BLaER1 treated with 17β-estradiol and CSF1 and Interleukin-3, amounts not matched to agents 10 nM and 100 nM (cell line): ENCODE results near the gene RYR1.
A peak's percentile ranks its signal among the peaks of the same experiment; 100 is the strongest.

Experiments
- H3K27ac ChIP-seq, 11 experiments: shearing (Covaris generic); formaldehyde crosslinking; 2 replicates each; pipeline ENCODE4 v1.8.1; 2022
- H3K27me3 ChIP-seq, 11 experiments: shearing (Covaris generic); formaldehyde crosslinking; 2 replicates each; pipeline ENCODE4 v1.8.1; 2022
- H3K36me3 ChIP-seq, 11 experiments: shearing (Covaris generic); formaldehyde crosslinking; 2 replicates each; pipeline ENCODE4 v1.8.1; 2022
- H3K4me1 ChIP-seq, 10 experiments: shearing (Covaris generic); formaldehyde crosslinking; 2 replicates each; pipeline ENCODE4 v1.8.1; 2022
- H3K4me2 ChIP-seq, 11 experiments: shearing (Covaris generic); formaldehyde crosslinking; 2 replicates each; pipeline ENCODE4 v1.8.1; 2022
- H3K4me3 ChIP-seq, 10 experiments: shearing (Covaris generic); formaldehyde crosslinking; 2 replicates each; pipeline ENCODE4 v1.8.1; 2022
- H3K9ac ChIP-seq, 11 experiments: shearing (Covaris generic); formaldehyde crosslinking; 2 replicates each; pipeline ENCODE4 v1.8.1; 2022
- H3K9me3 ChIP-seq, 11 experiments: shearing (Covaris generic); formaldehyde crosslinking; replicated peaks in 1 of 11; 2 replicates each; pipeline ENCODE4 v1.8.1; 2022
- H4K20me1 ChIP-seq, 11 experiments: shearing (Covaris generic); formaldehyde crosslinking; 2 replicates each; pipeline ENCODE4 v1.8.1; 2022
- Cebpa-rat ChIP-seq, 11 experiments: shearing (Covaris generic); IDR thresholded peaks; 2 replicates each; pipeline ENCODE4 v1.8.1; 2022

RYR1 gene

DNA sequence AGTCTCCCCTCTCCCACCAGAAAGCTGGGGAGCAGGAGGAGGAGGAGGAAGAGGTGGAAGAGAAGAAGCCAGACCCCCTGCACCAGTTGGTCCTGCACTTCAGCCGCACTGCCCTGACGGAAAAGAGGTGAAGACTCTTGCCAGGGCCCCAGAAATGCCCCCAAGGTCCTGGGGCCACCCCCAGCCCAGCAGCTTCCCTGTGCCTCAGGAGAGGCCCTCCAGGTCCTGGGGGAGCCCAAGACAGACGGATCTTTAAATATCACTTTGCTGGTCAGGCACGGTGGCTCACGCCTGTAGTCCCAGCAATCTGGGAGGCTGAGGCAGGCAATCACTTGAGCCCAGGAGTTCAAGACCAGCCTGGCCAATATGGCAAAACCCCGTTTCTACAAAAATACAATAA, 95.4 kb downstream of the RYR1 start:
- Histone ChIP-seq H3K27me3 (no peaks in the 10 kb centered on the region), H3K27ac (no peak overlapping the region), H3K9me3 (no peaks in the 10 kb centered on the region), H3K4me1 (peaks cover 0 to 8% (median 0%) of the 10 kb centered on the region in 10 experiments; a peak in 3 of 20 replicates), H3K4me2 (no peak overlapping the region), H3K4me3 (no peak overlapping the region), H3K36me3 (no peaks in the 10 kb centered on the region), H4K20me1 (no peaks in the 10 kb centered on the region), H3K9ac (no peak overlapping the region)
- no peak for TF ChIP-seq Cebpa-rat (IDR thresholded peaks at IDR 0.05)

DNA sequence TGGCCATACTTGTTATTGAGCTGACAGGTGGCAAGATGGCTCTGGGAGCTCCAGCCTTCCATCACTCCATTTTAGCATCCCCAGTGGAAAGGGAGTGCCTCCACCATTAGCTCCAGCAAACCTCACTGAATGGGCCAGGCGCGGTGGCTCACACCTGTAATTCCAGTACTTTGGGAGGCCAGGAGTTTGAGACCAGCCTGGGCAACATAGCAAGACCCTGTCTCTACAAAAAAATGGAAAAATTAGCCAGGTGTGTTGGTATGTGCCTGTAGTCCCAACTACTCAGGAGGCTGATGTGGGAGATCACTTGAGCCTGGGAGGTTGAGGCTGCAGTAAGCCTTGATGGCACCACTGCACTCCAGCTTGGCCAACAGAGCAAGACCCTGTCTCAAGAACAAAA, 98.0 kb downstream of the RYR1 start:
- H3K36me3 ChIP-seq = peaks cover 0 to 16% (median 0%) of the 10 kb centered on the region in 11 experiments; a peak in 2 of 22 replicates
- peaks cover 14 to 20% (median 16%) of the 10 kb centered on the region in 11 experiments for H3K9me3 ChIP-seq
- H4K20me1 ChIP-seq = no peaks in the 10 kb centered on the region
- H3K4me3 ChIP-seq = no peak overlapping the region
- H3K4me2 ChIP-seq = no peak overlapping the region
- no peak overlapping the region for H3K27ac ChIP-seq
- no peaks in the 10 kb centered on the region for H3K27me3 ChIP-seq
- no peak overlapping the region for H3K9ac ChIP-seq
- TF ChIP-seq Cebpa-rat (IDR thresholded peaks at IDR 0.05) = no peak
- H3K4me1 ChIP-seq = no peaks in the 10 kb centered on the region

DNA sequence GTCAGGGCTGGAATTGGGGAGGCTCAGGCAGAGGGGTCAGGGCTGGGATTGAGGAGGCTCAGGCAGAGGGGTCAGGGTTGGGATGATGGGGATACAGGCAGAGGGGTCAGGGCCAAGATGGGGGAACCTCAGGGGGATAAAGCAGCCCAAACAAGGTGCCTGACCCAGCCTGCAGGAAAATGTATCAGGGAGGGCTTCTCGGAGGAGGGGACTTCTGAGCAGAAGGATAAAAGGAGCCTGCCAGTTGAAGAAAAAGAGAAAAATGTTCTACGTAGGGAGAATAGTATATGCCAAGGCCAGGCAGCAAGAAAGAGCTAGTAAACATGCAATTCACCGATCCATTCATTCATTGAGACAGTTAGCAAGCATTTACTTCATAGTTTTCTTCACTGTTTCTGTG, 99.4 kb downstream of the RYR1 start:
- H3K9ac ChIP-seq = no peak overlapping the region
- no peak overlapping the region for H3K4me3 ChIP-seq
- no peak overlapping the region for H3K27ac ChIP-seq
- H3K9me3 ChIP-seq = peaks cover 14 to 26% (median 16%) of the 10 kb centered on the region in 11 experiments
- H3K36me3 ChIP-seq = peaks cover 0 to 16% (median 0%) of the 10 kb centered on the region in 11 experiments; a peak in 2 of 22 replicates
- H4K20me1 ChIP-seq = no peaks in the 10 kb centered on the region
- no peaks in the 10 kb centered on the region for H3K27me3 ChIP-seq
- no peak for TF ChIP-seq Cebpa-rat (IDR thresholded peaks at IDR 0.05)
- no peaks in the 10 kb centered on the region for H3K4me1 ChIP-seq
- no peak overlapping the region for H3K4me2 ChIP-seq

DNA sequence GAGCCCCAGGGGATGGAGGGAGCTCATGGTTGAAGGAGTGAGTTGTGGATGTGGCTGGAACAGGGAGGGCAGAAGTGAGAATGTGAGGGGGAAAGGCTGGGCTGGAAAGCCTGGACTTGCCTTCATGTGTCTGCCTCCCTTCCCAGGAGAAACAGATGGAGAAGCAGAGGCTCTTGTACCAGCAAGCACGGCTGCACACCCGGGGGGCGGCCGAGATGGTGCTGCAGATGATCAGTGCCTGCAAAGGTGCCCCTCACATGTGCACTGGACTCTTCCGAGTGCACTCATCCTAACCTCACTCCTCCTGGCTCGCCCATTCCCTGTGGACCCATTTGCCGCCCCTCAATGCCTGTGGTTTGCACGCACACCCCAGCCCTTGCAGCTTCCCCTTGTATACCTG, 101.1 kb downstream of the RYR1 start:
- no peak overlapping the region for H3K27ac ChIP-seq
- H3K27me3 ChIP-seq = no peaks in the 10 kb centered on the region
- H3K4me1 ChIP-seq = peaks cover 0 to 9% (median 6%) of the 10 kb centered on the region in 10 experiments; a peak in 8 of 20 replicates
- H3K36me3 ChIP-seq = peaks cover 0 to 16% (median 0%) of the 10 kb centered on the region in 11 experiments; a peak in 2 of 22 replicates
- H3K4me3 ChIP-seq = no peak overlapping the region
- no peak overlapping the region for H3K9ac ChIP-seq
- H3K4me2 ChIP-seq = no peak overlapping the region
- H3K9me3 ChIP-seq = peaks cover 14 to 26% (median 16%) of the 10 kb centered on the region in 11 experiments
- TF ChIP-seq Cebpa-rat (IDR thresholded peaks at IDR 0.05) = no peak
- no peaks in the 10 kb centered on the region for H4K20me1 ChIP-seq

DNA sequence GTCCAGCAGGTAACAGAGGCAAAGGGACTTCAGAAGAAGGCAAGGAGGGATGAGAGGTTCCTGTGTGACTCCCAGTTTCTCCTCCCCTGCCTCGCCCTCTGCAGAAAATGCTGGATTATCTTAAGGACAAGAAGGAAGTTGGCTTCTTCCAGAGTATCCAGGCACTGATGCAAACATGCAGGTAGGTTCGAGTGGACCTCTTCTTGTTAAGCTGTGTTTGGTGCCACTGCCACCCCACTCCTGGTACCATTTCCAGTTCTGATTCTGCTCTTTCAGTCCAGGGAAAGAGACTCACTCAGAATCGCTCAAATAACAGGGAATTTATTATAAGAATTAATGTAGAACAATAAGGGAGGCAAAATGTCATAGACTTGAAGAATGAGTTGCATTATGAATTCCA, 101.7 kb downstream of the RYR1 start:
- H3K9me3 ChIP-seq = peaks cover 14 to 26% (median 16%) of the 10 kb centered on the region in 11 experiments
- H3K4me2 ChIP-seq = no peak overlapping the region
- peaks cover 0 to 9% (median 6%) of the 10 kb centered on the region in 10 experiments; a peak in 8 of 20 replicates for H3K4me1 ChIP-seq
- H3K9ac ChIP-seq = no peak overlapping the region
- H3K27me3 ChIP-seq = no peaks in the 10 kb centered on the region
- H3K36me3 ChIP-seq = peaks cover 0 to 16% (median 0%) of the 10 kb centered on the region in 11 experiments; a peak in 2 of 22 replicates
- no peaks in the 10 kb centered on the region for H4K20me1 ChIP-seq
- H3K4me3 ChIP-seq = no peak overlapping the region
- H3K27ac ChIP-seq = no peak overlapping the region
- no peak for TF ChIP-seq Cebpa-rat (IDR thresholded peaks at IDR 0.05)

DNA sequence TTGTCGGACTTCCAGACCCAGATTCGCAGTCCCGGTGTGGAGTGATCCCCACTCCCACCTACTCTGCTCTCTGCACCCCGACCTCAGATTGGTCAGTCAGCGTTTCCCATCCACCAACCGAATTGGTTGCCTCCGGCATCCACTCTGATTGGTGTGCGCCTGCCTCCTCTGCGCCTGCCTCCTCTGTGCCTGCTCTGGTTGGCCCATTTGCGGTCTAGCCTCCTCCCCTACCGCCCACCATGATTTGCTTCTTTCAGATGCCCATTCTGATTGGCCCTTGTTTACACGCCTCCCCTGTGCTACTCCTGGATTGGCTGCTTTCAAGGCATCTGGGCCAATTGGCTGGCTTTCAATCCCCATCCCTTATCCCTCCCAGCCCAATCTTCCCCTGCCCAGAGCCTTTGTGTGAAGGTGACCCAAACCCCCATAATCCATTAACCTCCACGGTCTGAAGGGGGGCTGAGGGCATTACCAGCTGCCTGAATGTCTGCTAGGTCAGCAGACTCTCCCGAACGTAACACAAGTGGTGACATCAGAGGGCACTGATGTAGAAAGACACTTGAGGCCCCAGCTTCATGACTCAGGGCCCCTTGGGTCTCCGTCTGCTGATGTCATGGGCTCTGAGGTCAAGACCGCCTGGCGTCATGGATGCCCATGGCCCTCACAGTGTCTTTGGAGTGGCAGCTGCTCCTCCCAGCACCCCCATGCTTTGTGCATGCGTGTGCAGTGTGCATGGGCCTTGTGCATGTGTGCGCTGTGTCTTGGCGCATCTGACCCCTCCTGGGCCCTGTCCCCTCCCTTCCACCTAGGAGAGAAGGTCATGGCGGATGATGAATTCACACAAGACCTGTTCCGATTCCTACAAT, 103.8 kb downstream of the RYR1 start:
- Histone ChIP-seq H3K27ac (no peak overlapping the region), H3K4me1 (peaks cover 0 to 9% (median 6%) of the 10 kb centered on the region in 10 experiments; a peak in 8 of 20 replicates), H4K20me1 (no peaks in the 10 kb centered on the region), H3K9me3 (peaks cover 14 to 26% (median 16%) of the 10 kb centered on the region in 11 experiments), H3K36me3 (peaks cover 0 to 16% (median 0%) of the 10 kb centered on the region in 11 experiments; a peak in 2 of 22 replicates), H3K4me2 (no peak overlapping the region), H3K9ac (no peak overlapping the region), H3K4me3 (no peak overlapping the region), H3K27me3 (no peaks in the 10 kb centered on the region)
- TF ChIP-seq Cebpa-rat (IDR thresholded peaks at IDR 0.05) = no peak

DNA sequence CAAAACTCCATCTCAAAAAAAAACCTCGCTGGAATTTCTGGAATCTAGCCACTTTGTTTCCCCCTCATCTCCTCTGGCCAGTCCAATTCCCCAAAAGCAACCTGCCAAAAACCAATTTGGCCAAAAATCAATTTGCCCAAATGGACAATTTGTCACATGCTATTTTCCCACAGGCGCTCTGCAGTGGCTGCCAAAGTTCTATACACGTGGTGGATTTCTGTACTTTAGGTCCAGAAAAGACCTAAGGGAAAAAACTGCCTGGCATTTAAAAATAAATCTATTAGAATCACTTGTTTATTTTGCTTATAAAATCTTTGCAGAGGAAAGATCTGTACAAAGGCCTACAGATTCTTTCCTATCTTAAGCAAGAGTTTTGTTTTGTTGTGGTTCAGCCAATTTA, 104.9 kb downstream of the RYR1 start:
- Histone ChIP-seq H3K9me3 (peaks cover 14 to 26% (median 16%) of the 10 kb centered on the region in 11 experiments), H3K4me2 (peak overlapping the region in 4 of 11 experiments; percentile 9 to 29 (median 13); a peak in 3 of 22 replicates), H3K9ac (no peak overlapping the region), H3K36me3 (peaks cover 0 to 16% (median 0%) of the 10 kb centered on the region in 11 experiments; a peak in 2 of 22 replicates), H3K4me3 (no peak overlapping the region), H4K20me1 (no peaks in the 10 kb centered on the region), H3K4me1 (peaks cover 0 to 9% (median 6%) of the 10 kb centered on the region in 10 experiments; a peak in 8 of 20 replicates), H3K27me3 (no peaks in the 10 kb centered on the region), H3K27ac (no peak overlapping the region)
- TF ChIP-seq Cebpa-rat (IDR thresholded peaks at IDR 0.05) = no peak

DNA sequence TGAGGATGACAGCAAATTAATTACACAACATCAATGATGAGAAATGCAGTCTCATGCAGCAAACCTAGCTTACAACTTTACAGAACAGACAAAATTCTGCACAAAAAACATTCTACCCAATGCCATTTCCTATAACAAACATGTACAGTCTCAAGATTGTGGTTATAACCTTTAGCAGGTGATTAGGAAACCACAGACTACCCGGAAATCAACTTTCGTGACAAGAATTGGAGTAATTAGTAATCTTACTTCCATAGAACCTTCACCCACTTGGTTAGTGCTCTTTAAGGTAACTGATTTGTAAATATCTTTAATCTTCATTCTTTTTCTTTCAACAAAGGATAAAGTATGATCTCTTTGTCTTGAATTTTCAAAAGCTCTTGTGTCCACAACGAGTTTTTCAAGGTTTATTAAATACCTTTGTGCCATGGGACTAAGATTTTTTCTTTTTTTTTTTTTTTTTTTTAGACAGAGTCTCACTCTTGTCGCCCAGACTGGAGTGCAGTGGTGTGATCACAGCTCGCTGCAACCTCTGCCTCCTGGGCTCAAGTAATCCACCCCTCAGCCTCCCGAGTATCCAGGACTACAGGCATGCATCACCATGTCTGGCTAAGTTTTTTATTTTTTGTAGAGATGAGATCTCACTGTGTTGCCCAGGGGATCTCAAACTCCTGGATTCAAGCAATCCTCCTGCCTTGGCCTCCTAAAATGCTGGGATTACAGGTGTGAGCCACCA, 105.5 kb downstream of the RYR1 start:
- peaks cover 0 to 16% (median 0%) of the 10 kb centered on the region in 11 experiments; a peak in 2 of 22 replicates for H3K36me3 ChIP-seq
- no peak overlapping the region for H3K9ac ChIP-seq
- peaks cover 0 to 9% (median 6%) of the 10 kb centered on the region in 10 experiments; a peak in 12 of 20 replicates for H3K4me1 ChIP-seq
- H3K27me3 ChIP-seq = no peaks in the 10 kb centered on the region
- H3K27ac ChIP-seq = no peak overlapping the region
- peak overlapping the region in 4 of 11 experiments; percentile 9 to 29 (median 13); a peak in 3 of 22 replicates for H3K4me2 ChIP-seq
- H3K4me3 ChIP-seq = no peak overlapping the region
- H4K20me1 ChIP-seq = no peaks in the 10 kb centered on the region
- no peak for TF ChIP-seq Cebpa-rat (IDR thresholded peaks at IDR 0.05)
- peaks cover 14 to 26% (median 16%) of the 10 kb centered on the region in 11 experiments for H3K9me3 ChIP-seq

DNA sequence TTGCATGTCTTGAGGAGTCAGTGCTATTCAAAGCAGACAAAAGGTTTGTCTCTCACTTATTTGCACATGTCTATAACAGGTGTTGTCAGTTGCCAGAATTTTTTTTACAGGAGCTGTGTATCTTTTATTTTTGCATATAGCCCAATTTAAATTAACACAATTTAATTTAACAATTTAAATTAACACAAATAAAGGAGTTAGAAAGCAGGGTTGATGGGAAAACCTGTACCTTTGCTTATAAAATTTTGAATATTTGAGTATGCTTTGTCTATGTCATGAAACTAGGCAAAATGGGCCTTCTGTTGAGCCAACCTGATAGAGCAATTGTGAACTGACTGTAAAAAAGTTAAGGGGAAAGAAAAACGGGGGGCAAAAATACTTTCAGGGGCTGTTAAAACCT, 106.3 kb downstream of the RYR1 start:
- no peak for TF ChIP-seq Cebpa-rat (IDR thresholded peaks at IDR 0.05)
- H3K27ac ChIP-seq = no peak overlapping the region
- H3K9me3 ChIP-seq = peaks cover 11 to 20% (median 11%) of the 10 kb centered on the region in 11 experiments
- no peak overlapping the region for H3K4me2 ChIP-seq
- no peak overlapping the region for H3K4me3 ChIP-seq
- no peaks in the 10 kb centered on the region for H4K20me1 ChIP-seq
- H3K9ac ChIP-seq = no peak overlapping the region
- H3K27me3 ChIP-seq = no peaks in the 10 kb centered on the region
- peaks cover 4 to 13% (median 9%) of the 10 kb centered on the region in 10 experiments; a peak in 13 of 20 replicates for H3K4me1 ChIP-seq
- H3K36me3 ChIP-seq = peaks cover 0 to 10% (median 0%) of the 10 kb centered on the region in 11 experiments; a peak in 2 of 22 replicates
